Measurements from ENCODE around the gene SPINT4.
"Not testable (repeated sequence)": the region's sequence is repeated elsewhere in the genome, so short reads cannot be mapped to it uniquely, and the experiment has no call there.

SPINT4 gene

GRCh38 chr20:45727044-45727443, 4.9 kb downstream of the SPINT4 start:
- Histone ChIP-seq H3K9me3 (ENCODE audit: control insufficient read depth, insufficient read depth, low read length) (peaks cover 5% of the 10 kb centered on the region), H3K27me3 (ENCODE audit: control insufficient read depth, insufficient read depth, low read length) (no peaks in the 10 kb centered on the region), H3K36me3 (ENCODE audit: control insufficient read depth, insufficient read depth, low read length) (no peaks in the 10 kb centered on the region), H3K9ac (ENCODE audit: low read depth, low read length) (no peak overlapping the region), H3K4me1 (ENCODE audit: control insufficient read depth, insufficient read depth, low read length) (peaks cover 5% of the 10 kb centered on the region; the same call in 1 of the 2 replicates), H3K27ac (ENCODE audit: low read depth, low read length) (no peak overlapping the region), H3K4me3 (ENCODE audit: low read depth, low read length) (no peak overlapping the region)

- no peaks in the 10 kb centered on the region for H3K36me3 ChIP-seq (ENCODE audit: control insufficient read depth, insufficient read depth, low read length)
- peaks cover 13% of the 10 kb centered on the region for H3K9me3 ChIP-seq (ENCODE audit: control insufficient read depth, insufficient read depth, low read length)
- H3K4me1 ChIP-seq (ENCODE audit: control insufficient read depth, insufficient read depth, low read length), result peaks cover 5% of the 10 kb centered on the region; the same call in 1 of the 2 replicates
- H3K27ac ChIP-seq (ENCODE audit: low read depth, low read length), result no peak overlapping the region
- H3K9ac ChIP-seq (ENCODE audit: low read depth, low read length), result no peak overlapping the region
- no peak overlapping the region for H3K4me3 ChIP-seq (ENCODE audit: low read depth, low read length)
- H3K27me3 ChIP-seq (ENCODE audit: control insufficient read depth, insufficient read depth, low read length), result no peaks in the 10 kb centered on the region
Measured at GRCh38 chr20:45732199-45732598, 10.1 kb downstream of the SPINT4 start.

DNA sequence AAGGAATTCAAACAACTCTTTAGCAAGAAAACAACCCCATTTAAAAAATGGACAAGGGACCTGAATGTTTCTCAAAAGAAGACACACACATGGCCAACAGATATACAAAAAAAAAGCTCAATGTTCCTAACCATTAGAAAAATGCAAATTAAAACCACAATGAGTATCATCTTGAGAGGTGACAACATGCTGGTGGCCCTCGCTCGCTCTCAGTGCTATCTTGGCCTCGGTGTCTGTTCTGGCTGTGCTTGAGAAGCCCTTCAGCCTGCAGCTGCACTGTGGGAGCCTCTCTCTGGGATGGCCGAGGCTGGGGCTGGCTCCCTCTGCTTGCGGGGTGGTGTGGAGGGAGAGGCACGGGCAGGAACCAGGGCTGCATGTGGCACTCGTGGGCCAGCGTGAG, 13.4 kb downstream of the SPINT4 start:
- Histone ChIP-seq H3K9ac (ENCODE audit: low read depth, low read length) (no peak overlapping the region), H3K27me3 (ENCODE audit: control insufficient read depth, insufficient read depth, low read length) (no peaks in the 10 kb centered on the region), H3K4me3 (ENCODE audit: low read depth, low read length) (no peak overlapping the region), H3K36me3 (ENCODE audit: control insufficient read depth, insufficient read depth, low read length) (no peaks in the 10 kb centered on the region), H3K4me1 (ENCODE audit: control insufficient read depth, insufficient read depth, low read length) (no peaks in the 10 kb centered on the region), H3K27ac (ENCODE audit: low read depth, low read length) (no peak overlapping the region), H3K9me3 (ENCODE audit: control insufficient read depth, insufficient read depth, low read length) (peaks cover 13% of the 10 kb centered on the region)

DNA sequence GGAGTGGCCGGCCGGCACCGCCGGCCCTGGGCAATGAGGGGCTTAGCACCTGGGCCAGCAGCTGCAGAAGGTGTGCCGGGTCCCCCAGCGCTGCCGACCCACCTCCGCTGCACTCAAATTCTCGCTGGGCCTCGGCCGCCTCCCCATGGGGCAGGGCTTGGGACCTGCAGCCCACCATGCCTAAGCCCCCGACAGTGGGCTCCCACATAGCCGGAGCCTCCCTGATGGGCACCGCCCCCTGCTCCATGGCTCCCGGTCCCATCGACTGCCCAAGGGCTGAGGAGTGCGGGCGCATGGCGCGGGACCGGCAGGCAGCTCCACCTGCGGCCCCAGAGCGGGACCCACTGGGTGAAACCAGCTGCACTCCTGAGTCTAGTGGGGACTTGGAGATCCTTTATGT, 13.8 kb downstream of the SPINT4 start:
- H3K4me3 ChIP-seq (ENCODE audit: low read depth, low read length), result no peak overlapping the region
- H3K27ac ChIP-seq (ENCODE audit: low read depth, low read length), result no peak overlapping the region
- H3K4me1 ChIP-seq (ENCODE audit: control insufficient read depth, insufficient read depth, low read length), result no peaks in the 10 kb centered on the region
- H3K36me3 ChIP-seq (ENCODE audit: control insufficient read depth, insufficient read depth, low read length), result no peaks in the 10 kb centered on the region
- no peaks in the 10 kb centered on the region for H3K27me3 ChIP-seq (ENCODE audit: control insufficient read depth, insufficient read depth, low read length)
- peaks cover 13% of the 10 kb centered on the region for H3K9me3 ChIP-seq (ENCODE audit: control insufficient read depth, insufficient read depth, low read length)
- no peak overlapping the region for H3K9ac ChIP-seq (ENCODE audit: low read depth, low read length)

DNA sequence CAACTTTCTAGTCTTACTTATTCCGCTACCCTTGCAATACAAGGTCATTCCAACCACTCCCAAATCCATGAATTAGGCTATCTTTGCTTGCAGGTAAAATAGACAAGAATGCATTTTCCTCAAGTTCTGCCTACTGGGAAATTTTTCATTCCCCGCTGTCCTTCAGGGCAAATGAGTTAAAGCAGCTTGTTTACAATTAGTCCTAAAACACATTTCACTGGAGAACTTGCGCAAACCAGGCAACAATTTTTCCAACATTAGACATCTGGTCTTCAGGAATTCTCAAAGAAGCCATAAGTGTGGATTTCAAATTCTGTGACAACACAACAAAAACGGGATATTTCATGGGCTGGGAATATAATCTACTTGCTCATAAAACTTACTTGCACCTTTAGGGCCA, 20.4 kb downstream of the SPINT4 start:
- H3K36me3 ChIP-seq (ENCODE audit: control insufficient read depth, insufficient read depth, low read length), result no peaks in the 10 kb centered on the region
- no peaks in the 10 kb centered on the region for H3K27me3 ChIP-seq (ENCODE audit: control insufficient read depth, insufficient read depth, low read length)
- H3K27ac ChIP-seq (ENCODE audit: low read depth, low read length), result no peak overlapping the region
- no peak overlapping the region for H3K9ac ChIP-seq (ENCODE audit: low read depth, low read length)
- H3K9me3 ChIP-seq (ENCODE audit: control insufficient read depth, insufficient read depth, low read length), result no peaks in the 10 kb centered on the region
- no peak overlapping the region for H3K4me3 ChIP-seq (ENCODE audit: low read depth, low read length)
- no peaks in the 10 kb centered on the region for H3K4me1 ChIP-seq (ENCODE audit: control insufficient read depth, insufficient read depth, low read length)

GRCh38 chr20:45745015-45745414, 22.9 kb downstream of the SPINT4 start:
- H3K36me3 ChIP-seq (ENCODE audit: control insufficient read depth, insufficient read depth, low read length), result no peaks in the 10 kb centered on the region
- no peaks in the 10 kb centered on the region for H3K4me1 ChIP-seq (ENCODE audit: control insufficient read depth, insufficient read depth, low read length)
- no peak overlapping the region for H3K27ac ChIP-seq (ENCODE audit: low read depth, low read length)
- H3K4me3 ChIP-seq (ENCODE audit: low read depth, low read length), result no peak overlapping the region
- no peak overlapping the region for H3K9ac ChIP-seq (ENCODE audit: low read depth, low read length)
- H3K27me3 ChIP-seq (ENCODE audit: control insufficient read depth, insufficient read depth, low read length), result no peaks in the 10 kb centered on the region
- no peaks in the 10 kb centered on the region for H3K9me3 ChIP-seq (ENCODE audit: control insufficient read depth, insufficient read depth, low read length)

- no peak overlapping the region for H3K9ac ChIP-seq (ENCODE audit: low read depth, low read length)
- H3K27me3 ChIP-seq (ENCODE audit: control insufficient read depth, insufficient read depth, low read length), result no peaks in the 10 kb centered on the region
- H3K4me1 ChIP-seq (ENCODE audit: control insufficient read depth, insufficient read depth, low read length), result no peaks in the 10 kb centered on the region
- H3K36me3 ChIP-seq (ENCODE audit: control insufficient read depth, insufficient read depth, low read length), result no peaks in the 10 kb centered on the region
- no peak overlapping the region for H3K27ac ChIP-seq (ENCODE audit: low read depth, low read length)
- no peak overlapping the region for H3K4me3 ChIP-seq (ENCODE audit: low read depth, low read length)
- H3K9me3 ChIP-seq (ENCODE audit: control insufficient read depth, insufficient read depth, low read length), result peaks cover 8% of the 10 kb centered on the region; the same call in 1 of the 2 replicates
Measured at GRCh38 chr20:45751721-45752120, 29.6 kb downstream of the SPINT4 start.

DNA sequence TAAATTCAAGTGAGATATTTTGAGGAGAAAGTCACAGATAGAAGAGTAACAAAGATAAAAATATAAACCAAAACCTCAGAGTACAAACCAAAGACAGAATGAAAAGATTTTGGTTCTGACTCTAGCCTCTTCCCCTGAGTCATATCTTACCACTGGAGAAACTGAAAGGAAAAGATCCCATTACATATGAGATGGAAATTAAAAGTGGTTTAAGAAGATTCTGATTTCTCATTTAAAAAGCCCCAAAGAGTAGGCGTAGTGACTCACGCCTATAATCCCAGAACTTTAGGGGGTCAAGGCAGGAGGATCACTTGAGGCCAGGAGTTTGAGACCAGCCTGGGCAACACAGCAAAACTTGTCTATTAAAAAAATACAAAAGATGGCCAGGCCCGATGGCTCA, 30.6 kb downstream of the SPINT4 start:
- H3K9ac ChIP-seq (ENCODE audit: low read depth, low read length), result no peak overlapping the region
- no peaks in the 10 kb centered on the region for H3K36me3 ChIP-seq (ENCODE audit: control insufficient read depth, insufficient read depth, low read length)
- H3K27ac ChIP-seq (ENCODE audit: low read depth, low read length), result no peak overlapping the region
- H3K4me3 ChIP-seq (ENCODE audit: low read depth, low read length), result no peak overlapping the region
- H3K9me3 ChIP-seq (ENCODE audit: control insufficient read depth, insufficient read depth, low read length), result peaks cover 8% of the 10 kb centered on the region
- H3K4me1 ChIP-seq (ENCODE audit: control insufficient read depth, insufficient read depth, low read length), result no peaks in the 10 kb centered on the region
- no peaks in the 10 kb centered on the region for H3K27me3 ChIP-seq (ENCODE audit: control insufficient read depth, insufficient read depth, low read length)

DNA sequence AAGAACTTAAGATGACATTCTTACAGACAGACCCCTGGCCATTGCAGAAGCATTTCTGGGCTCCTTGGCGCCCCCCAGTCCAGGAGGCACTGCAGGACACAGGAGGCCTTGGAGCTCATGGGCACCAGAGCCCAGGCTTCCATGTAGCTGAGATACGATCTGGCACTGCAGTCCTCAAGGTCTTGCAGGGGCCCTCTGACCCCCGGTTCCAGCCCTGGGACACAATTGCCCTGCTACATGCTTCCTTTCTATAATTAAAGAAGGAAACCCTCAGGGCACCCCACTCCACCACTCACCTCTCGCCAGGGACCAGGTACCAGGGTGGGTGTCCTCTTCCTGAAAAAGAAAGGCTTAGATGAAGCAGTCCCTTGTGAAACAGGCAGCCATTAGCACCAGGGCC, 35.9 kb downstream of the SPINT4 start:
- peaks cover 8% of the 10 kb centered on the region for H3K9me3 ChIP-seq (ENCODE audit: control insufficient read depth, insufficient read depth, low read length)
- no peaks in the 10 kb centered on the region for H3K4me1 ChIP-seq (ENCODE audit: control insufficient read depth, insufficient read depth, low read length)
- no peaks in the 10 kb centered on the region for H3K27me3 ChIP-seq (ENCODE audit: control insufficient read depth, insufficient read depth, low read length)
- no peak overlapping the region for H3K9ac ChIP-seq (ENCODE audit: low read depth, low read length)
- H3K4me3 ChIP-seq (ENCODE audit: low read depth, low read length), result no peak overlapping the region
- H3K27ac ChIP-seq (ENCODE audit: low read depth, low read length), result no peak overlapping the region
- no peaks in the 10 kb centered on the region for H3K36me3 ChIP-seq (ENCODE audit: control insufficient read depth, insufficient read depth, low read length)

GRCh38 chr20:45759921-45760320, 37.8 kb downstream of the SPINT4 start:
- H3K27me3 ChIP-seq (ENCODE audit: control insufficient read depth, insufficient read depth, low read length); H3K4me3 ChIP-seq (ENCODE audit: low read depth, low read length); H3K36me3 ChIP-seq (ENCODE audit: control insufficient read depth, insufficient read depth, low read length); H3K4me1 ChIP-seq (ENCODE audit: control insufficient read depth, insufficient read depth, low read length); H3K9ac ChIP-seq (ENCODE audit: low read depth, low read length); H3K27ac ChIP-seq (ENCODE audit: low read depth, low read length); H3K9me3 ChIP-seq (ENCODE audit: control insufficient read depth, insufficient read depth, low read length): not testable (repeated sequence)

- not testable (repeated sequence) for H3K27me3 ChIP-seq (ENCODE audit: control insufficient read depth, insufficient read depth, low read length); H3K27ac ChIP-seq (ENCODE audit: low read depth, low read length); H3K4me3 ChIP-seq (ENCODE audit: low read depth, low read length); H3K9ac ChIP-seq (ENCODE audit: low read depth, low read length); H3K9me3 ChIP-seq (ENCODE audit: control insufficient read depth, insufficient read depth, low read length); H3K36me3 ChIP-seq (ENCODE audit: control insufficient read depth, insufficient read depth, low read length)
- peaks cover 28% of the 10 kb centered on the region for H3K4me1 ChIP-seq (ENCODE audit: control insufficient read depth, insufficient read depth, low read length)
Measured at GRCh38 chr20:45761966-45762365, 39.8 kb downstream of the SPINT4 start.
